NCI-H1694 (cell line): ENCODE results near the gene ZC3H12C.
"Not testable (repeated sequence)": the region's sequence is repeated elsewhere in the genome, so short reads cannot be mapped to it uniquely, and the experiment has no call there.

Experiments used
- DNase-seq: peaks from one replicate; lab custom pipeline; 2025; lab: John Stamatoyannopoulos, UW

The ZC3H12C gene

DNA sequence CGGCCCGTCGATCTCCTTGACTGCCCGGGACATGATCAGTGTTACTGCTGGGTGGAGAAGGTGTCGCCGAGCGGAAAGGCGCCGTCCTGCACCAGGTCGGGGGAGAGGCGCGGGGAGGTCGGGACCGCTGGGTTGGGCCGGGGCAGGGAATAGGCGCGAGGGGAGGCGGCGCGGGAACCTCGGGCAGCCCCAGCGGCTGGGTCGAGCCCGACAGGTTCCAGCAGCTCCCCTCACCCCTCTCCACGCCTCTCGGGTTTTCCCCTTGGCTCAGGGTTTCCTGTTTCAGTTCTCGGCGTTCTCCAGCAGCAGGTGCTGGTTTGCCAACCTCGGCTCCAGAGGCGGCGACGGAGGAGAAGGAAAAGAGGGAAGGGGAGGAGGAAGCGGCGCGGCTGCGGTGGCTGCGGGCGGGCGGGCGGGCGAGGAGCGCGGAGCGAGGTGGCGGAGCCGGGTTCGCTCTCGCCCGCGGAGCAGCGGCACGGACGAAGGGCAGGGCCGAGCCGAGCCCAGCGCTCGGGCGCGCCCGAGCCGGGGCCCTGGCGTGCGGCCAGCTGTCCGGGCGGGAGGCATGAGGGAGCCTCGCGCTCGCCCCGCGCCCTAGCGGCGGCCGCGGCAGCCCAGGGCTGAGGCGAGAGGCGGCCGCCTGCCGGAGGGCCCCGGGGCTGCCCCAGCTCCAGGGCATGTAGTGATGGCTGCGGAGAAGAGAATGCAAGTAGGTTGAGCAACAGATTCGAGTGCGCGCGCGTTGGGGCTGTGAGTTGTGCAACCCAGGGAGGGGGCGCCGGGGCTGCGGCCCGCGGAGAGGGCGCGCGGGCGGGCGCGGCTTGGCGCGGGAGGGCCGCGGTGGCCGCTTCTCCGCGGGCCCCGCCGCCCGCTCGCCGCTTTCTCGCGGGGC lies at the start of gene ZC3H12C:
Gene ZC3H12C, plus strand, starts transcription at position 878 of the 892 bp plus-strand sequence. CDS start 20 bp downstream, outside the sequence.
- peak; percentile 1 for DNase-seq

DNA sequence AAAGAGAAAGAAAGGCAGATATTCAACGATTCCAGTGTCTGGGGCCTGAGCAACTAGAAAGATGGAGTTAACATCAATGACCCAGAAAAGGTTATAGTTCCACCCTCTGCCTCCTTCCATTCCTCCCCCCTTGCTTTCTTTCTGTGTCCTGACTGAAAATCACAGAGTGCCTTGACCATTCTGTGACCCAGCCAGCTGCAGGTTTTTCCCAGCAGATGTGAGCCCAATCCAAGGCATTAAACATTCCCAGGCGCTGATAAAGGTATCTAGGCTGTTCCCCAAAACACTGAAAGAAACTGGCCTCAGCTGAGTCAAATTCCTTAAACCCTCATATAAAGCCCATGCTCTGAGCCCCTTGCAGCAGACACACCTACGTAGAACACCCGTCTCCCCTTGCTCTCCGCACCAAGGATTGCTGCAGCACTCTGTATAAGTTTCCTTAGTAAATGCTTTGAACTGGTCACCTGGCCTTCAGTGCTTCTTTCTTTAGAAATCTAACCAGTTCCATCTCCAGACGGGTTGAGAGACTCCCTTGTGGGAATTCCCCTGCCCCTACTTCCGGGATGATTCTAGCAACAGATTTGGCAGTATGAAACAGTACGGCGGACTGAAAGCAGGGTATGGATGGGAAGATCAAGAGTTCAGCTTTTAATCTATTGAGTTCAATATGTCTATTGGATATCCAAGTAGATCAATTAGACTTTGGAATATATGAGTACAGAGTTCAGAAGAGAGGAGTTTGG lies 48.8 kb upstream of the ZC3H12C start:
- DNase-seq, result no peak

DNA sequence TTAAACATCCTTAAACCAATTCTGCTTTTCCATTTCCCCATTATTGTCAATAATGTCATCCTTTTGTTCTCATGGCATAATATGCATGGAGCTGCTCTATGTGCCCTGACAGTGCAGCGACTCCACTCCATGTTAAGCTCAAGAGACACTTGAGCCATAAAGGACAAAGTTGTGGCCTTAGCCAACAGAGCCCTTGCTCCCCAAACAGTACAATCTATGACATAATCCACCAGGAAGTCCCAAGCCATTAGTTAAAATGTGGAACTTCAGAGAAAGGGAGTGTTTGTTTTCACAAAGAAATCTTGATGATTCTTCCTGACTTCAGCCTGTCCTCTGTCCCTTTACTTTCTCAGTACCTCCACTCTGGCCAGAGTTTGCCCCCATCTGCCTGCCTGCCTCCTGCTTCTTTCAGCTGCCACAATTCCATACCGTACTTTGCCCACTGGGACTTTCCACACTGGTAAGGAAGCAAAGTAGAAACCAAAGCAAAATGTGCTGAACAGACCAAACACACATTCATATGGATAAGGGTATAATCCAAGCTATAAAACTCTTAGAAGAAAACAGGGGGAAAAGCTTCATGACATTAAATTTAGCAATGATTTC lies 46.3 kb upstream of the ZC3H12C start:
- DNase-seq, result no peak

DNA sequence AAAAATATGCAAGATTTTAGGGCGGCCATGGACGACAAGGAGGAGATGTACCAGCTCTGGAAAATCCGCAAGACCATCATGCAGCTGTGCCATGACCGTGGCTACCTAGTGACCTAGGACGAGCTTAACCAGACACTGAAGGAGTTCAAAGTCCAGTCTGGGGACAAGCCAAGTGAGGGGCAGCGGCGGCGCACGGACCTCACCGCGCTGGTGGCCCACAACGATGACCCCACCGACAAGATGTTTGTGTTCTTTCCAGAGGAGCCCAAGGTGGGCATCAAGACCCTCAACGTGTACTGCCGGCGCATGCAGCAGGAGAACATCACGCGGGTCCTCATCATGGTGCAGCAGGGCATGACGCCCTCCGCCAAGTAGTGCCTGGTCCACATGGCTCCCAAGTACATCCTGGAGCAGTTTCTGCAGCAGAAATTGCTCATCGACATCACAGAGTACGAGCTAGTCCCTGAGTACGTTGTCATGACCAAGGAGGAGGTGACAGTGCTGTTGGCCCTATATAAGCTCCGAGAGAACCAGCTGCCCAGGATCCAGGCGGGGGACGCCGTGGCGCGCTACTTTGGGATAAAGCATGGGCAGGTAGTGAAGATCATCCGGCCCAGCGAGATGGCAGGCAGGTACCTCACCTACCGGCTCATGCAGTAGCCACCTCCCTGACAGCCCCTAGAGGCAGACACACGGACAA lies 43.5 kb upstream of the ZC3H12C start:
- no peak for DNase-seq

DNA sequence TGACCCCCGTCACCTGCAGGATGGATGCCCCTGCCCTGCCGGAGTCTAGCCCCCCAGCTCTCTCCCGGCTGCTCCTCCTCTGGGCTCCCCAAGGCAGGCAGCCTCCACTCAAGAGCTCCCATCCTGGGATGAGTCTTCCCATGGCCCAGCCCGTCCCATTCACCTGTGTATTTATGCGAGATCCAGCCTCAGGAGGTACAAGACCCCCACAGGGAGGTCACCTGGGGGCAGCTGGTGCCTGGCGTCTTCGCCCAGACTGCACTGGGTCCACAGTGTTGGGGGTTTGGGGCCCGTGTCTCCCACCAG lies 43.0 kb upstream of the ZC3H12C start:
- DNase-seq, result no peak

DNA sequence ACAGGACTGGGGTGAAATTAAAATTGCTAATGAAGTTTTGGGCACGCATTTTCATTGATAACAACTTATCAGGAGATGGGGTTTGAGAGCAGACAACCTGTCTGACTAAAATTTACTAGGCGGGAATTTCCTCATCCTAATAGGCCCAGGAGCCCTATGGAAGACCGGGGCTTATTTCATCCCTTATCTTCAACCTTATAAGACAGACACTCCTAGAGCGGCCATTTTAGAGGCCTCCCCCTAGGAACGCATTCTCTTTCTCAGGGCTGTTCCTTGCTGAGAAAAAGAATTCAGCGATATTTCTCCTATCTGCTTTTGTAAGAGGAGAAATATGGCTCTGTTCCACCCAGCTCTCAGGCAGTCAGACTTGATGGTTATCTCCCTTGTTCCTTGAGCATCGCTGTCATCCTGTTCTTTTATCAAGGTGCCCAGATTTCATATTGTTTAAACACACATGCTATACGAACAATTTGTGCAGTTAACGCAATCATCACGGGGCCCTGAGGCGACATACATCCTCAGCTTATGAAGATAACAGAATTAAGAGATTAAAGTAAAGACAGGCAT lies 39.3 kb upstream of the ZC3H12C start:
- DNase-seq, result no peak

DNA sequence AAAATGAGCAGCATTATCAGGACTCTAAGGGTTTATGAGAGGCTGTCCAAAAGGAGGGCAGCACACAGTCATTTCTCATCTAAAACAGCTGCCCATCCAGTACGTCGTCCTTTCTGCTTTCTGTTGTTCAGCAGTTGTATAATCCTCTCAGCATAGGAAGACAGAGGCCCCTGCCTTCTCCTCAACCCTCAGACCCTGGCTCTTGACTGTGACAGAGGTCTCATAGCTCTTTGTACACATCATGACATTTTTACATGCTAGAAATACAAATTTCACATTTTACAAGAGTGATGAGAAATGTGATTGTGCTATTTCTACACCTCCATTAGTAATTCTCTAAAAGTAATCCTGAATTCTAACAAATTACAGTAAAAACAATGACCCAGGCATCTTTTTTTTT lies 36.2 kb upstream of the ZC3H12C start:
- DNase-seq, result no peak

DNA sequence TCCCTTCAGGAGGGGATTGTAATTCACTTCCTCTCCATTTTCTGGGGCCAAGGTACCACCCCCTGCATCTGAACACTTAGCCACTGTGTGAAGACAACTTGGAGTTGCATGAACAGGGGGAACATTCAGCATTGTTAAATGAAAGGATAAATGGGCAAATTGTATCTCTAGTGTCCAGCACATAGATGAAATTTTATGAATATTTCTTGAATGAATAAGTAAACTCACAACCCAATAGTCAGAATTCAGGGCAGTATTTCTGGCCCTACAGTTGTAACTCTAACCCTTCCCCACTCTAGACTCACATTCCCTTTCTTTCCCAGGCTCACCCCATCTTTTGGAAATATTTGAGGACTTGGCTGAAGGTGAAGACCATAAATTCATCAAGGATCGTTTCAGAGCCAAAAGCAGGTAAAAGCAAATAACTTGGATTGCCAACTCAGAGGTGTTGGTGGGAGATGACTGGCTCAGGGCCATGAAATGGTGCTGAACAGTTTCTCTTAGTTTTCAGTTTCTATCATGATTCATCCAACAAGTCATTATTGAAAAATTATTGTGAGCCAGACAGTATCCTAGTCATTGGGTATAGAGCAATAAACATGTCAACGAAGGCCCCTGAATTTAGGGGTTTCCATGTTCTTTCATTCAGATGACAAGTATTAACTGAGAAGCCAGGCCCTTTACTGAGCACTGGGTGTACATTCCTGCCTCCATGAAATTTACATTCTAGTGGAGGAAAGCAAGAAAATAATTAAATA lies 33.3 kb upstream of the ZC3H12C start:
- no peak for DNase-seq

DNA sequence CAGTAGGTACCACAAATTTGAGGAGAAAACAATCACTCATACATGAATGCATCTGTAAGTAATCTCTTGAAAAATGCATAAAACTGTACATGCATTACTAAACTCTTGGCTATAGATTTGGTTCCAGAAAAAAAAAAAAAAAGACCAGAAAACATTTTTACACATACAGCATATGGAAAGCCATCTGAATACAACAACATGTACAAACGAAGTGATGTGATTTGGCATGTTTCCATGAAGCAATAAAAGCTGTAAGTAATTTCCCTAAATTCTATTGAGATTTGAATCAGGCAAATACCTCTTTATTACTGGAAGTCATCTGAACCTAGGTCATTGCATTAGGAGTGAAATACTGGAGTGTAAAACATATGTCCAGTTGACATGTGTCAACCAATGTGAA lies 31.9 kb upstream of the ZC3H12C start:
- peak; percentile 27 for DNase-seq

DNA sequence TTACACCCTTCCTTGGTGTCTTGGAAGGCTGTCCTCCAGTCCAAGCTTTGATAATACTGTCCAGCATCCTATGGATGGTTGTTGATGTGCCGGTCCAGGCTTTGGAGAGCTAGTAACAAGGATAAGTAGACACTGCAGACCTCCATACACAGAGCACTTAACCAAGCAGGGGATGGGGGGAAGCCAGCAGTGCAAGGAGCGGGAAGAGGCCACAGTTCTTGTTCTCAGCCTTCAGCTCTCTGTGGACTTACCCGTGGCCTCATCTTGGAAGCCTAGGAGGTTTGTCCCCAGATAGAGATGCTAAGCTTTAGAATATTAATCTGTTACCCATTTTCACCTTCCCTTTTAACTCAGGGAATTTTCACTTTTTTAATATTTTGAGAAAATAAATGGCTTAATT lies 30.9 kb upstream of the ZC3H12C start:
- DNase-seq, result no peak

DNA sequence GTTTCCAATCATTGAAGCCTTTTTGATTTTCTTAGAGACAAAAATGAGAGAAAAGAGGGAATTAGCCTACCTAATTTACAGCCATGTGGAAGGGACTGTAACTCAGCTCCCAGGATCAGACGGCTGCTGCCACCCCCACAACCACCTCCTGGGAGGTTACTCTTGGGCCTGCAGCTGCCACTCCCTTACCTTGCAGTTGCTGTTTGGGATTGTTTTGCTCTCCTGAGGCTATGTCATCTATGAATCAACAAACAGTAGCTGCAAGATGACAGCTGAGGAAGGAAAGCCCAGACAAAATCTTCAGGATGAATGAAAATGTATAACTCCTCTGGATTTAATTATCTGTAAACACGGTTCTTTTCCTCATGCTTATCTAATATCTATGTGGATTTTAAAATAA lies 28.0 kb upstream of the ZC3H12C start:
- no peak for DNase-seq

DNA sequence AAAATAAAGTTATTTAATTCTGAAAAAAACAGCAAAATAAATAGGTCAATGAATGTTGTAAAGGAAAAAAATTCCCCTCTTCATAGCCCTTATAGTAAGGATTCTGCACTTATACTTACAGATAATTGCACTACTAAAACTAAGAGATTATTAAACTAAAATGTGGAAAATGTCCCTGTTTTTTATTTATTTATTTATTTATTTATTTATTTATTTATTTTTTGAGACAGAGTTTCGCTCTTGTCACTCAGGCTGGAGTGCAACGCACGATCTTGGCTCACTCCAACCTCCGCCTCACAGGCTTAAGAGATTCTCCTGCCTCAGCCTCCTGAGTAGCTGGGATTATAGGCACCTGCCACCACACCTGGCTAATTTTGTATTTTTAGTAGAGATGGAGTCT lies 25.2 kb upstream of the ZC3H12C start:
- DNase-seq, result not testable (repeated sequence)

DNA sequence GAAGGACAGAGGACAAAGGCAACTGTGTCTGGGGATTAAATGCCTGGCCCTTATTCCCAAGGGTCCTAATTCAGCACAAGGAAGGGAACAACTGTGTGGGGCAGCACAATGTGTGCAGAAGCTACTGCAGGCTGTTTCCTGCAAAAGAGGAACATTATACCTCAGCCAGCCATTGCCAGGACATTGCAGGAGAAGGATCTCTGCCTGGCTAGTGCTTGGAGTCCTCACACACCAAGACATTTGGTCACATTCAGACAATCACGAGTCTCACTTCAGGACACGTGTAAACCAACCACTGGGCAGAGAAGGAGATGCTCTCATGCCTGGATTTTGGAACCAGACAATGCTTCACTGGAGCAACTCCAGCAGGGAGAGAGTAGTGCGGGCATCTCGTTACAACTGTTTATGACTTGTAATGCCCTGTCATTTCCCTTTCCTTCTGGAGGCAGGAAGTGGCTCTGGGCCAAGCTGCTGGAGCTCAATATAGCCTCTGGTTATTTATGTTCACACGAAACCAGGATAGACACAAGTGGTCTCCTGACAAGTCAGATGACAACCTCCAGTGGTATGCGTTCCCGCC lies 23.9 kb upstream of the ZC3H12C start:
- no peak for DNase-seq

DNA sequence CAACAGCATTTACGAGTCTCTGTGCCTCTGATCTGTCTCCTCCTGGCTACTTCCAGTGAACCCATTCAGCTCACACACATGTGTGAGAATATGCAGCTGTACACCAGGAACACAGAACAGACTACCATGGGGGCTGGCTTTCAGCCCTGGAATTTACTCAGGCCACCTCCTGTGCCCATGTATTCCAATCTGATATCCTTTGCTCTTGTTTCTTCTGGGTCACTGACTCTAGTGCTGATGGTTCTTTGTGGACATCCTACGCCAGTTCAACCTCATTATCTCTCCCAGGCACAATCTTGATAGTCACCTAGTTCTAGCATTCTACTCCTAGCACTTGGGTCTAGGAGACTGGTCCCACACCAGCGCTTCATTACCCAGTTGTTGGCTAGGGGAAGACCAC lies 23.0 kb upstream of the ZC3H12C start:
- DNase-seq, result no peak

DNA sequence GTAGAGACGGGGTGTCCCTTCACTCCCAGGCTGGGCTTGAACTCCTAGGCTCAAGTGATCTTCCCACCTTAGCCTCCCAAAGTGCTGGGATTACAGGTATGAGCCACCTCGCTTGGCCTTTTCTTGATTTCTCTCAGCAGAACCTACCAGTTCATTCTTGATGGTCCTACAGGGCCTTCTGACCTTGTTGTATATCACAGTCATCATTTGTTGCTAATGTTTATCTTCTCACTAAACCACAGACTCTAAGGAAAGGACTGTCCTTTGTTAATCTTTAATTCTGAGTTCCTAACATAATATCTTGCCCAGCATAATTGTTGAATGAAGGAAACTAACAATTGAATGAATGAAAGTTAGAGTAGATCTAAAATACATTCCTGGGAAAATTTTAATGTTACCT lies 22.0 kb upstream of the ZC3H12C start:
- DNase-seq, result no peak

DNA sequence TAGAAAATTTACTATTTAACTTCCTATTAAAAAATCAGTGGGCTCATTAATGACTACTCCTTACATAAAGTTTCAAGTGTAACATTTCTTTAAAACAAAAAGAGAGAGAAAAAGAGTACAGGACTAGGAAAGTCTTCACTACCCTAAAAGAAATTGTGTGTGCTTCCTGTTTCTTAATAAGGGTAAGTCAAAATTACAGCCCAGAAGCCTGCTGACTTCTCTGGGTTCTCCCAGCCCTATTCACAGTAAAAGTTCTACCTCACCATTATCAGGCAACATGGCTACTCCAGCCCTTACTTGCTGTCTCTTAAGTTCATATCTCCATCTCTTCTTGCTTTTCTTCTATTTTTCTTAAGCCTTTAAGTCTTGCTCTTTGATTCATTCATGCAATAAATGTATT lies 20.3 kb upstream of the ZC3H12C start:
- no peak for DNase-seq

DNA sequence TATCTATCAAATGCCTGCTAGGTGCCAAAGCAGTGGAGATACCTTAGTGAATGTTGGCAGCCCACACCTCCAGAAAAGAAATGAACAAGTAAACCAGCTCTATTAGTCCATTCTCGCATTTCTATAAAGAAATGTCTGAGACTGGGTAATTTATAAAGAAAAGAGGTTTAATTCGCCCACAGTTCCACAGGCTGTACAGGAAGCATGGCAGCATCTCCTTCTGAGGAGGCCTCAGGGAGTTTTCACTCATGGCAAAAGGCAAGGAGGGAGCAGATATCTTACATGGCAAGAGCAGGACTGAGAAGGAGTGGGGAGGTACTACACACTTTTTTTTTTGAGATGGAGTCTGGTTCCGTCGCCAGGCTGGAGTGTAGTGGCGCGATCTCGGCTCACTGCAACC lies 18.7 kb upstream of the ZC3H12C start:
- DNase-seq, result no peak

DNA sequence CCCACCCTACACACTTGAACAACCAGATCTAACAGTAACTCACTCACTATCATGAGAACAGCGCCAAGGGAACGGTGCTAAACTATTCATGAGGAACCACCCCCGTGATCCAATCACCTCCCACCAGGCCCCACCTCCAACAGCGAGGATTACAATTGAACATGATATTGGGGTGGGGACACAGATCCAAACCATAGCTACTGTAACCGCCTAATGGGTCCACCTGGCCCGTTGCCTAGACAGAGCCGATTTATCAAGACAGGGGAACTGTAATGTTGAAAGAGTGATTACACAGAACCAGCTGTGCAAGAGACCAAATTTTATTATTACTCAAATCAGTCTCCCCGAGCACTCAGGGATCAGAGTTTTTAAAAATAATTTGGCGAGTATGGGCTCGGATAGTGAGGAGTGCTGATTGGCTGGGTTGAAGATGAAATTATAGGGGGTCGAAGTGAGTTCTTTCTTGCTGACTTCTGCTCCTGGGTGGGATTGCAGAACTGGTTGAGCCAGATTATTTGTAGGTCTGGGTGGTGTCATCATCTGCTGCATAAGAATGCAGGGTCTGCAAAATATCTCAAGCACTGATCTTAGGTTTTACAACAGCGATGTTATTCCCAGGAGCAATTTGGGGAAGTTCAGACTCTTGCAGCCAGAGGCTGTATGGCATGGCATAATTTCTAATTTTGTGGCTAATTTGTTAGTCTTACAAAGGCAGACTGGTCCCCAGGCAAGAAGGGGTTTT lies 17.9 kb upstream of the ZC3H12C start:
- DNase-seq, result peak; percentile 7

DNA sequence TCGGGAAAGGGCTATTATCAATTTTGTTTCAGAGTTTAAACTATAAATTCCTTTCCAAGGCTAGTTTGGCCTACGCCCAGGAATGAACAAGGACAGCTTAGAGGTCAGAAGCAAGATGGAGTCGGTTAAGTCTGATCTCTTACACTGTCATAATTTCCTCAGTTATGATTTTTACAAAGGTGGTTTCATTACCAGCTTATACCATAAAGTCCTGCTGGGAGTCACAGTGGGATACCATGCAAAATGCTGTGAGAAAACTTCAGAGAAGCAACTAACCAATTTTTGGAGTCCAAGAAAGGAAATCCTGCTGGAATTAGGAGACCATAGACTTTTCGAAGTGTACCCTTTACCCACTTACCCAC lies 17.4 kb upstream of the ZC3H12C start:
- DNase-seq, result no peak

DNA sequence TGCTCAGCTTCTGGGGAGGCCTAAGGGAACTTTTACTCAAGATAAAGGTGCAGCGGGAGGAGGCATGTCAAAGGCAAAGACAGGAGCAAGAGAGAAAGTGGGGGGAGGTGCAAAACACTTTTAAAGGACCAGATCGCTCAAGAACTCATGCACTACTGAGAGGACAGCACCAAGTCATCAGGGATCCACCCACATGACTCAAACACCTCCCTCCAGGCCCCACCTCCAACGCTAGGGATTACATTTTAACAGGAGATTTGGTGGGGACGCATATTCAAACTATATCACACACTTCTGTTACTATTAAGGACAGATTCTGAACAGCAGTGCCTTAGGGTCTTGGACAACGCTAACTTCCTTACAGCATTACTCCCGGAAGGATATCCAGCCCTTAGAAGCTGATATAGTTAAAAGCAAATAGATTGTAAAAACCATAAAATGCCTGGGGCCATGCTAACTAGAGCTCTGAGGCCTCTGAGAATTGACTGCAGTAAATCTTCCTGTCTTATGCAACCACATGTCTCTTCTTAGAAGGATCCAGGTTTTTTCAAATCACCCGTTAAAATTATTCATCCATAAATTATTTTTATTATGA lies 16.7 kb upstream of the ZC3H12C start:
- no peak for DNase-seq
